ENCODE results near the gene TECR. TPM values are rescaled to one million over a fixed set of nuclear protein-coding genes. Genes with fewer than 3 reads are reported as not detected.

The TECR gene
- total RNA-seq, 4 donors from 2014 or later: 33.1 to 55.1 (median 43.6) TPM

GRCh38 chr19:14487370-14488125, 41.8 kb upstream of the TECR start:
- DNase-seq (ENCODE audit: low spot score in 2 of 2): no peak
- Histone ChIP-seq H3K36me3 (peaks cover 0 to 93% (median 0%) of the 10 kb centered on the region in 3 donors), H3K4me1 (no peaks in the 10 kb centered on the region), H3K27ac (no peak overlapping the region), H3K4me3 (no peak overlapping the region), H3K9me3 (no peaks in the 10 kb centered on the region), H3K27me3 (no peaks in the 10 kb centered on the region)
- 91 to 92% methylated on average over 16 of the region's 16 CpGs for WGBS, 2 donors
- TF ChIP-seq CTCF (IDR thresholded peaks at IDR 0.05) (no peak), POLR2A (IDR thresholded peaks at IDR 0.05) (no peak), EP300 (IDR thresholded peaks at IDR 0.05) (no peak)

GRCh38 chr19:14492756-14493337, 36.5 kb upstream of the TECR start:
- H3K9me3 ChIP-seq: no peaks in the 10 kb centered on the region
- no peak overlapping the region for H3K4me3 ChIP-seq
- 88% methylated on average over 5 of the region's 5 CpGs for WGBS, 2 donors
- H3K27me3 ChIP-seq: no peaks in the 10 kb centered on the region
- H3K27ac ChIP-seq: no peak overlapping the region
- TF ChIP-seq POLR2A (IDR thresholded peaks at IDR 0.05) (no peak), CTCF (IDR thresholded peaks at IDR 0.05) (no peak), EP300 (IDR thresholded peaks at IDR 0.05) (no peak)
- H3K36me3 ChIP-seq: peaks cover 0 to 46% (median 0%) of the 10 kb centered on the region in 3 donors
- DNase-seq (ENCODE audit: low spot score in 2 of 2): no peak
- H3K4me1 ChIP-seq: peaks cover 0 to 40% (median 23%) of the 10 kb centered on the region in 4 donors

- 76 to 80% methylated on average over 4 of the region's 4 CpGs for WGBS, 2 donors
- H3K4me3 ChIP-seq: peak overlapping the region in 2 of 4 donors; percentile 83 to 90
Measured at GRCh38 chr19:14494411-14494810, 35.0 kb upstream of the TECR start.

GRCh38 chr19:14494910-14495671, 34.3 kb upstream of the TECR start:
- H3K27me3 ChIP-seq: no peaks in the 10 kb centered on the region
- WGBS, 2 donors: 14 to 16% methylated on average over 12 to 13 of the region's 14 CpGs
- TF ChIP-seq CTCF (IDR thresholded peaks at IDR 0.05) (no peak), POLR2A (IDR thresholded peaks at IDR 0.05) (no peak), EP300 (IDR thresholded peaks at IDR 0.05) (no peak)
- no peaks in the 10 kb centered on the region for H3K9me3 ChIP-seq
- no peak for DNase-seq (ENCODE audit: low spot score in 2 of 2)
- peak overlapping the region; percentile 56 to 90 (median 88) for H3K27ac ChIP-seq
- peaks cover 0 to 46% (median 23%) of the 10 kb centered on the region in 4 donors for H3K4me1 ChIP-seq
- H3K4me3 ChIP-seq: peak overlapping the region; percentile 83 to 91 (median 88)
- peaks cover 0 to 25% (median 0%) of the 10 kb centered on the region in 3 donors for H3K36me3 ChIP-seq

More at GRCh38 chr19:14494411-14494810, 35.0 kb upstream of the TECR start:
- no peaks in the 10 kb centered on the region for H3K27me3 ChIP-seq
- H3K36me3 ChIP-seq: peaks cover 0 to 30% (median 0%) of the 10 kb centered on the region in 3 donors
- H3K27ac ChIP-seq: peak overlapping the region in 3 of 4 donors; percentile 88 to 90 (median 88)
- H3K9me3 ChIP-seq: no peaks in the 10 kb centered on the region
- TF ChIP-seq EP300 (IDR thresholded peaks at IDR 0.05): no peak
- no peak for TF ChIP-seq POLR2A (IDR thresholded peaks at IDR 0.05)
- no peak for TF ChIP-seq CTCF (IDR thresholded peaks at IDR 0.05)
- peaks cover 0 to 46% (median 23%) of the 10 kb centered on the region in 4 donors for H3K4me1 ChIP-seq
- DNase-seq (ENCODE audit: low spot score in 2 of 2): no peak

All from tibial nerve (tissue), 4 donors.